SHP77 (cell line): ENCODE data around the gene GRIK4.

Source experiments
- DNase-seq, 2 experiments: peaks; one replicate each; lab custom pipeline; 2025; lab: John Stamatoyannopoulos, UW

GRIK4 gene

GRCh38 chr11:120668537-120668936 is 157.0 kb downstream of the GRIK4 start:
- DNase-seq: no peak

- no peak for DNase-seq
These were observed 163.0 kb downstream of the GRIK4 start for GRCh38 chr11:120674542-120674941.

GRCh38 chr11:120675171-120675570 is 163.6 kb downstream of the GRIK4 start:
- DNase-seq: no peak

GRCh38 chr11:120676991-120677390 is 165.4 kb downstream of the GRIK4 start:
- no peak for DNase-seq

- no peak for DNase-seq
These were observed 168.8 kb downstream of the GRIK4 start for GRCh38 chr11:120680322-120680721.

- no peak for DNase-seq
These were observed 170.1 kb downstream of the GRIK4 start for GRCh38 chr11:120681434-120682331.

GRCh38 chr11:120682332-120682649 is 170.7 kb downstream of the GRIK4 start:
- DNase-seq: no peak

GRCh38 chr11:120682866-120683265 is 171.3 kb downstream of the GRIK4 start:
- no peak for DNase-seq

GRCh38 chr11:120686516-120686915 is 175.0 kb downstream of the GRIK4 start:
- DNase-seq: no peak

GRCh38 chr11:120688163-120688562 is 176.6 kb downstream of the GRIK4 start:
- no peak for DNase-seq

GRCh38 chr11:120689596-120690275 is 178.2 kb downstream of the GRIK4 start:
- no peak for DNase-seq

GRCh38 chr11:120690406-120690805 is 178.9 kb downstream of the GRIK4 start:
- no peak for DNase-seq

- DNase-seq: no peak
These were observed 183.2 kb downstream of the GRIK4 start for GRCh38 chr11:120694726-120695125.

GRCh38 chr11:120695426-120695825 is 183.9 kb downstream of the GRIK4 start:
- DNase-seq: no peak

- no peak for DNase-seq
These were observed 184.4 kb downstream of the GRIK4 start for GRCh38 chr11:120695939-120696338.

GRCh38 chr11:120696597-120697218 is 185.2 kb downstream of the GRIK4 start:
- no peak for DNase-seq

- DNase-seq: no peak
These were observed 187.4 kb downstream of the GRIK4 start for GRCh38 chr11:120698918-120699317.

GRCh38 chr11:120702656-120703055 is 191.1 kb downstream of the GRIK4 start:
- DNase-seq: no peak

- no peak for DNase-seq
These were observed 192.0 kb downstream of the GRIK4 start for GRCh38 chr11:120703358-120704152.

GRCh38 chr11:120704256-120704750 is 192.8 kb downstream of the GRIK4 start:
- DNase-seq: no peak

GRCh38 chr11:120706257-120706656 is 194.7 kb downstream of the GRIK4 start:
- DNase-seq: no peak

- DNase-seq: no peak
These were observed 195.6 kb downstream of the GRIK4 start for GRCh38 chr11:120707098-120707497.
